Epithelial cell of proximal tubule (primary cell): ENCODE results near the gene ZFP57. TPM values are rescaled to one million over a fixed set of nuclear protein-coding genes. Genes with fewer than 3 reads are reported as not detected.
A peak's percentile ranks its signal among the peaks of the same experiment; 100 is the strongest.

Experiments used
- DNase-seq: peaks from one replicate; pipeline ENCODE4 v3.0.0-alpha.2; 2011; ENCODE audit warnings: low read depth
- H3K4me3 ChIP-seq: 2 replicates; pipeline ENCODE4 v1.5.1; 2011; ENCODE audit warnings: low read depth, mild to moderate bottlenecking, low read length
- CTCF ChIP-seq: conservative IDR thresholded peaks from 2 replicates; pipeline ENCODE4 v1.5.1; 2012; ENCODE audit warnings: low read depth, mild to moderate bottlenecking, low read length
- total RNA-seq: library from RNA; depleted of rRNA; stranded (reverse); fragments of >200 nt; gene quantifications from 2 replicates; pipeline ENCODE4 v1.2.3, GENCODE V29; 2015

The ZFP57 gene
- total RNA-seq, 1 donor from 2014 or later, result 0.12 TPM

GRCh38 chr6:29641430-29642148, 39.4 kb downstream of the ZFP57 start:
- DNase-seq, result no peak
- TF ChIP-seq CTCF, result no peak
- H3K4me3 ChIP-seq, result no peak overlapping the region

GRCh38 chr6:29637247-29637646, 43.7 kb downstream of the ZFP57 start:
- no peak overlapping the region for H3K4me3 ChIP-seq
- no peak for DNase-seq
- TF ChIP-seq CTCF, result no peak

GRCh38 chr6:29633534-29633905, 47.4 kb downstream of the ZFP57 start:
- DNase-seq, result no peak
- peak overlapping the region; percentile 75 for H3K4me3 ChIP-seq

GRCh38 chr6:29632789-29633533, 48.0 kb downstream of the ZFP57 start, which contains the start of gene GABBR1:
Gene GABBR1, minus strand, starts transcription at chr6:29633183. Its CDS starts 798 bp downstream, at chr6:29632385.
- no peak for DNase-seq

More at GRCh38 chr6:29633534-29633905, 47.4 kb downstream of the ZFP57 start:
- TF ChIP-seq CTCF, result no peak

GRCh38 chr6:29631860-29632731, 48.9 kb downstream of the ZFP57 start:
- no peak for DNase-seq
- H3K4me3 ChIP-seq, result peak overlapping the region; percentile 75
- no peak for TF ChIP-seq CTCF

More at GRCh38 chr6:29632789-29633533, 48.0 kb downstream of the ZFP57 start, which contains the start of gene GABBR1:
- no peak for TF ChIP-seq CTCF
- peak within 1 kb of the TSS; percentile 75 for H3K4me3 ChIP-seq

GRCh38 chr6:29631209-29631810, 49.6 kb downstream of the ZFP57 start:
- TF ChIP-seq CTCF, result no peak
- no peak overlapping the region for H3K4me3 ChIP-seq
- no peak for DNase-seq
